Body of pancreas (tissue), 4 donors: ENCODE measurements around the gene ZP2.

Experiments used
- POLR2A ChIP-seq, 3 donors: fragments of 450-650 bp; IDR thresholded peaks; one replicate each; pipeline ENCODE4 v1.6.1; 2016; ENCODE audit warnings: antibody characterized with exemption in 3 of 3, mild to moderate bottlenecking in 2 of 3
- TF ChIP-seq, protein P1 (sequence below), 7 experiments: fragments of 450-650 bp in 4 of 7; fragments of 200-600 bp in 3 of 7; sonication (generic) in 3 of 7; IDR thresholded peaks; one replicate each; pipeline ENCODE4 v1.5.1; 2016 to 2019; ENCODE audit warnings: antibody characterized with exemption in 7 of 7

DNA sequence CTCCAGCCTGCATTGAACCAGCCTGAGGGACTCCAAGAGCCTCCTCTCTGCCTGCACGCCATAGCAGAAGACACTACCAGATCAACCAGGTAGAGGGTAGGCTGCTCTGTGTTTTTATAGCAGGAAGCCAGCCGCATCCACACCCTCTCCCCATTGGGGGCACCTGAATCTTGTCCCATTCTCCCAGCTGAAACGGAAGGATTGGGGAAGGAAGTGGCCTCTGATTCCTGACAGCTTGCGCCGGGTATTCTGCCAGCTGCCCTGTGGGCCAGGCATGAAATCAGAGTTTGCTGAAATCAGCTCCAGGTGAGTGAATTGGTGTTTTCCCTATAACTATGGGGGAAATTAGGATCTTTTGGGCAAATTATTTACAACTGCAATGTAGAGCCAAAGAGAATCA lies at the start of gene ZP2:
- TF ChIP-seq, protein P1, sequence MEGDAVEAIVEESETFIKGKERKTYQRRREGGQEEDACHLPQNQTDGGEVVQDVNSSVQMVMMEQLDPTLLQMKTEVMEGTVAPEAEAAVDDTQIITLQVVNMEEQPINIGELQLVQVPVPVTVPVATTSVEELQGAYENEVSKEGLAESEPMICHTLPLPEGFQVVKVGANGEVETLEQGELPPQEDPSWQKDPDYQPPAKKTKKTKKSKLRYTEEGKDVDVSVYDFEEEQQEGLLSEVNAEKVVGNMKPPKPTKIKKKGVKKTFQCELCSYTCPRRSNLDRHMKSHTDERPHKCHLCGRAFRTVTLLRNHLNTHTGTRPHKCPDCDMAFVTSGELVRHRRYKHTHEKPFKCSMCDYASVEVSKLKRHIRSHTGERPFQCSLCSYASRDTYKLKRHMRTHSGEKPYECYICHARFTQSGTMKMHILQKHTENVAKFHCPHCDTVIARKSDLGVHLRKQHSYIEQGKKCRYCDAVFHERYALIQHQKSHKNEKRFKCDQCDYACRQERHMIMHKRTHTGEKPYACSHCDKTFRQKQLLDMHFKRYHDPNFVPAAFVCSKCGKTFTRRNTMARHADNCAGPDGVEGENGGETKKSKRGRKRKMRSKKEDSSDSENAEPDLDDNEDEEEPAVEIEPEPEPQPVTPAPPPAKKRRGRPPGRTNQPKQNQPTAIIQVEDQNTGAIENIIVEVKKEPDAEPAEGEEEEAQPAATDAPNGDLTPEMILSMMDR (IDR thresholded peaks at IDR 0.05): no peak
- TF ChIP-seq POLR2A (IDR thresholded peaks at IDR 0.05): no peak
